Caco-2 (cell line): ENCODE measurements around the gene NOL12. TPM values are rescaled to one million over a fixed set of nuclear protein-coding genes. Genes with fewer than 3 reads are reported as not detected.
"Not testable (repeated sequence)": the region's sequence is repeated elsewhere in the genome, so short reads cannot be mapped to it uniquely, and the experiment has no call there.

Experiments used
- BruUV-seq: library from RNA; stranded (reverse); fragments of 400-500 nt; replicated peaks from 2 replicates; lab custom pipeline; 2021; lab: Mats Ljungman, UMichigan
- CTCF ChIA-PET: fragments of 300-600 bp; sonication (Branson Sonifier 250); formaldehyde crosslinking; loops from one replicate; lab custom pipeline; 2022; ENCODE audit warnings: antibody characterized with exemption; lab: Charles Lee
- POLR2A ChIA-PET: fragments of 300-600 bp; sonication (Branson Sonifier 250); formaldehyde crosslinking; loops from one replicate; lab custom pipeline; 2022; ENCODE audit warnings: antibody characterized with exemption; lab: Charles Lee
- DNase-seq, 2 experiments: peaks; one replicate each; pipeline versions ENCODE4 v3.0.0 to v3.0.0-alpha.2; 2020 to 2022
- H3K27me3 ChIP-seq: replicated peaks from 2 replicates; pipeline ENCODE4 v1.6.0; 2011; ENCODE audit warnings: low read length; ENCODE audit not compliant: control insufficient read depth, insufficient read depth
- H3K36me3 ChIP-seq: 2 replicates; pipeline ENCODE4 v1.5.1; 2011; ENCODE audit warnings: low read length; ENCODE audit not compliant: control insufficient read depth, insufficient read depth
- H3K4me1 ChIP-seq: fragments of 250-450 bp; sonication (Bioruptor Pico); 2 replicates; pipeline ENCODE4 v1.5.1; 2020; ENCODE audit warnings: mild to moderate bottlenecking
- H3K4me3 ChIP-seq: 2 replicates; pipeline ENCODE4 v1.5.1; 2011; ENCODE audit warnings: low read depth, mild to moderate bottlenecking, control low read depth, low read length
- H3K9me3 ChIP-seq: fragments of 250-450 bp; sonication (Bioruptor Pico); 2 replicates; pipeline ENCODE4 v1.5.1; 2020; ENCODE audit warnings: mild to moderate bottlenecking, moderate library complexity
- H3K27ac Mint-ChIP-seq: one replicate; pipeline ENCODE4 v1.8.0; 2022; ENCODE audit warnings: mixed read lengths; ENCODE audit not compliant: unreplicated experiment
- H3K27me3 Mint-ChIP-seq: one replicate; pipeline ENCODE4 v1.8.0; 2022; ENCODE audit warnings: mixed read lengths; ENCODE audit not compliant: insufficient read depth, unreplicated experiment
- H3K36me3 Mint-ChIP-seq: one replicate; pipeline ENCODE4 v1.8.0; 2022; ENCODE audit warnings: mild to moderate bottlenecking, mixed read lengths; ENCODE audit not compliant: insufficient read depth, unreplicated experiment
- H3K4me1 Mint-ChIP-seq: one replicate; pipeline ENCODE4 v1.8.0; 2022; ENCODE audit warnings: low read depth, mixed read lengths; ENCODE audit not compliant: unreplicated experiment
- H3K4me3 Mint-ChIP-seq: one replicate; pipeline ENCODE4 v1.8.0; 2022; ENCODE audit warnings: mild to moderate bottlenecking, moderate library complexity, mixed read lengths; ENCODE audit not compliant: unreplicated experiment
- H3K9me3 Mint-ChIP-seq: one replicate; pipeline ENCODE4 v1.8.0; 2022; ENCODE audit warnings: mixed read lengths; ENCODE audit not compliant: unreplicated experiment
- CTCF ChIP-seq, 2 experiments: fragments of 200-600 bp in 1 of 2; IDR thresholded peaks; 1 replicate in 1 of 2; 2 replicates in 1 of 2; pipeline versions ENCODE4 v1.5.1 to v1.8.0; 2011 to 2022; ENCODE audit warnings: antibody characterized with exemption in 1 of 2, control low read depth in 1 of 2, inconsistent platforms in 1 of 2, low read depth in 1 of 2, low read length in 1 of 2, mild to moderate bottlenecking in 1 of 2, moderate library complexity in 1 of 2; ENCODE audit not compliant: insufficient read depth in 1 of 2, severe bottlenecking in 1 of 2, unreplicated experiment in 1 of 2
- intact Hi-C: fragments of 100-400 bp; cut with micrococcal nuclease; formaldehyde crosslinking; loops from one replicate; pipeline ENCODE4 v1.10.0; 2022; ENCODE audit not compliant: unreplicated experiment
- total RNA-seq: library from RNA; stranded (reverse); gene quantifications from 2 replicates; pipeline ENCODE4 v1.2.3, GENCODE V29; 2022

Gene NOL12
- total RNA-seq, 1 experiment from 2014 or later, result 20.2 TPM

GRCh38 chr22:37715760-37716159 is 29.6 kb downstream of the NOL12 start:
- POLR2A ChIA-PET, result no interaction called here
- no peak for TF ChIP-seq CTCF (IDR thresholded peaks at IDR 0.05; ENCODE audit: insufficient read depth in 1 of 2, low read depth in 1 of 2, low read length in 1 of 2, severe bottlenecking in 1 of 2, unreplicated experiment in 1 of 2)

GRCh38 chr22:37716708-37717107 is 30.6 kb downstream of the NOL12 start:
- H3K36me3 Mint-ChIP-seq, result no peaks in the 10 kb centered on the region
- H3K4me3 Mint-ChIP-seq, result no peak overlapping the region
- TSS peak; percentile 80 for BruUV-seq
- H3K9me3 ChIP-seq, result no peaks in the 10 kb centered on the region
- ChIA-PET POLR2A (no interaction called here), CTCF (no interaction called here)
- no peaks in the 10 kb centered on the region for H3K4me1 Mint-ChIP-seq
- H3K9me3 Mint-ChIP-seq, result no peaks in the 10 kb centered on the region
- no peak overlapping the region for H3K4me3 ChIP-seq
- no peak overlapping the region for H3K27ac Mint-ChIP-seq
- DNase-seq, result no peak
- H3K27me3 Mint-ChIP-seq, result no peaks in the 10 kb centered on the region
- H3K36me3 ChIP-seq, result no peaks in the 10 kb centered on the region
- H3K4me1 ChIP-seq, result no peaks in the 10 kb centered on the region
- H3K27me3 ChIP-seq, result no peaks in the 10 kb centered on the region
- no peak for TF ChIP-seq CTCF (IDR thresholded peaks at IDR 0.05; ENCODE audit: insufficient read depth in 1 of 2, low read depth in 1 of 2, low read length in 1 of 2, severe bottlenecking in 1 of 2, unreplicated experiment in 1 of 2)
- intact Hi-C loops, result no loop called here

More at GRCh38 chr22:37715760-37716159, 29.6 kb downstream of the NOL12 start:
- Mint-ChIP-seq H3K4me3 (no peak overlapping the region), H3K36me3 (no peaks in the 10 kb centered on the region), H3K27ac (no peak overlapping the region), H3K4me1 (no peaks in the 10 kb centered on the region), H3K9me3 (no peaks in the 10 kb centered on the region), H3K27me3 (no peaks in the 10 kb centered on the region)
- intact Hi-C loops, result no loop called here
- BruUV-seq, result no TSS peak
- Histone ChIP-seq H3K27me3 (no peaks in the 10 kb centered on the region), H3K4me3 (no peak overlapping the region), H3K36me3 (no peaks in the 10 kb centered on the region), H3K9me3 (no peaks in the 10 kb centered on the region), H3K4me1 (no peaks in the 10 kb centered on the region)
- CTCF ChIA-PET, result interaction anchor here (1.0 kb wide), 1 partner anchor 74 kb away, joined by 3 read pairs; no protein-coding TSS in a partner anchor
- DNase-seq, result no peak

GRCh38 chr22:37717235-37717634 is 31.1 kb downstream of the NOL12 start:
- BruUV-seq, POLR2A ChIA-PET, H3K4me3 Mint-ChIP-seq, H3K4me1 Mint-ChIP-seq, H3K4me1 ChIP-seq, intact Hi-C loops, H3K9me3 ChIP-seq, H3K4me3 ChIP-seq, H3K27me3 Mint-ChIP-seq, H3K27ac Mint-ChIP-seq, H3K9me3 Mint-ChIP-seq, DNase-seq, H3K36me3 ChIP-seq, H3K36me3 Mint-ChIP-seq, CTCF ChIA-PET, H3K27me3 ChIP-seq: not testable (repeated sequence)

- H3K36me3 ChIP-seq, H3K27me3 Mint-ChIP-seq, H3K4me1 Mint-ChIP-seq, H3K27ac Mint-ChIP-seq, CTCF ChIA-PET, H3K9me3 Mint-ChIP-seq, H3K9me3 ChIP-seq, DNase-seq, POLR2A ChIA-PET, intact Hi-C loops, H3K4me1 ChIP-seq, H3K4me3 ChIP-seq, BruUV-seq, H3K36me3 Mint-ChIP-seq, H3K27me3 ChIP-seq, H3K4me3 Mint-ChIP-seq: not testable (repeated sequence)
Measured at GRCh38 chr22:37717746-37718305, 31.7 kb downstream of the NOL12 start.
